Suprapubic skin (tissue), 4 donors: Measurements from ENCODE around the gene CENPS. TPM values are rescaled to one million over a fixed set of nuclear protein-coding genes. Genes with fewer than 3 reads are reported as not detected.

Experiments used
- DNase-seq, 2 donors: peaks; one replicate each; pipeline ENCODE4 v3.0.0-alpha.2; 2019; ENCODE audit warnings: low spot score in 2 of 2
- H3K27ac ChIP-seq: fragments of 200-600 bp; sonication (generic); one replicate; pipeline ENCODE4 v1.5.1; 2019
- H3K27me3 ChIP-seq: fragments of 200-600 bp; sonication (generic); one replicate; pipeline ENCODE4 v1.5.1; 2019
- H3K36me3 ChIP-seq: fragments of 200-600 bp; sonication (generic); one replicate; pipeline ENCODE4 v1.5.1; 2019
- H3K4me1 ChIP-seq: fragments of 200-600 bp; sonication (generic); one replicate; pipeline ENCODE4 v1.5.1; 2019
- H3K4me3 ChIP-seq: fragments of 200-600 bp; sonication (generic); one replicate; pipeline ENCODE4 v1.5.1; 2019; ENCODE audit warnings: mild to moderate bottlenecking
- H3K9me3 ChIP-seq: fragments of 200-600 bp; sonication (generic); one replicate; pipeline ENCODE4 v1.5.1; 2019
- CTCF ChIP-seq, 2 donors: fragments of 200-600 bp in 1 of 2; fragments of 450-650 bp in 1 of 2; sonication (generic) in 1 of 2; IDR thresholded peaks; one replicate each; pipeline ENCODE4 v1.5.1; 2016 to 2019; ENCODE audit warnings: antibody characterized with exemption in 2 of 2, mild to moderate bottlenecking in 1 of 2, moderate library complexity in 1 of 2
- EP300 ChIP-seq: sonication (generic); formaldehyde crosslinking; IDR thresholded peaks from one replicate; pipeline ENCODE4 v1.6.1; 2017; ENCODE audit warnings: antibody characterized with exemption
- POLR2A ChIP-seq, 2 donors: fragments of 450-650 bp; IDR thresholded peaks; one replicate each; pipeline ENCODE4 v1.6.1; 2017; ENCODE audit warnings: antibody characterized with exemption in 2 of 2, mild to moderate bottlenecking in 2 of 2, moderate library complexity in 2 of 2
- POLR2AphosphoS5 ChIP-seq, 3 donors: sonication (generic); formaldehyde crosslinking; IDR thresholded peaks; one replicate each; pipeline ENCODE4 v1.6.1; 2017; ENCODE audit warnings: antibody characterized with exemption in 3 of 3
- WGBS: methylation state at CpG from one replicate; pipeline ENCODE4 v1.1.5; 2018; 5-methylcytosine and 5-hydroxymethylcytosine counted together
- total RNA-seq, 4 donors: library from RNA; depleted of rRNA; stranded (reverse); fragments of >200 nt; gene quantifications; one replicate each; pipeline ENCODE4 v1.1.0, GENCODE V29; 2016

Gene CENPS
- total RNA-seq, 4 donors from 2014 or later, result 0.62 to 3.6 (median 2.5) TPM; not detected in 1

- Histone ChIP-seq H3K27ac (peak within 1 kb of the TSS; percentile 88), H3K4me3 (peak within 1 kb of the TSS; percentile 100), H3K27me3 (no peaks in the 10 kb centered on the region), H3K36me3 (no peaks in the 10 kb centered on the region), H3K4me1 (peaks cover 38% of the 10 kb centered on the region), H3K9me3 (no peaks in the 10 kb centered on the region)
- DNase-seq, result peak; percentile 90 to 93
- TF ChIP-seq POLR2A (IDR thresholded peaks at IDR 0.05), result no peak
- TF ChIP-seq POLR2AphosphoS5 (IDR thresholded peaks at IDR 0.05), result peak in 1 of 3 donors; percentile 30
- 24% methylated on average over 22 of the region's 50 CpGs for WGBS
Observed at GRCh38 chr1:10474613-10475507, 44.6 kb downstream of the CENPS start, which contains the start of gene PEX14. TSS of gene PEX14 (plus strand) at chr1:10474950. CDS start at chr1:10474967, 17 bp downstream.

GRCh38 chr1:10475510-10475909 lies 45.3 kb downstream of the CENPS start:
- 3% methylated on average over 12 of the region's 13 CpGs for WGBS
- no peak for TF ChIP-seq CTCF (IDR thresholded peaks at IDR 0.05)
- TF ChIP-seq POLR2A (IDR thresholded peaks at IDR 0.05), result no peak
- no peak for TF ChIP-seq EP300

GRCh38 chr1:10479296-10479695 lies 49.1 kb downstream of the CENPS start:
- H3K36me3 ChIP-seq, result no peaks in the 10 kb centered on the region
- WGBS, result 55% methylated on average over 8 of the region's 8 CpGs

More at GRCh38 chr1:10475510-10475909, 45.3 kb downstream of the CENPS start:
- DNase-seq, result no peak
- peak overlapping the region; percentile 100 for H3K4me3 ChIP-seq
- H3K9me3 ChIP-seq, result no peaks in the 10 kb centered on the region
- no peaks in the 10 kb centered on the region for H3K36me3 ChIP-seq
- no peaks in the 10 kb centered on the region for H3K27me3 ChIP-seq
- H3K27ac ChIP-seq, result peak overlapping the region; percentile 88
- peaks cover 38% of the 10 kb centered on the region for H3K4me1 ChIP-seq

GRCh38 chr1:10480614-10481013 lies 50.4 kb downstream of the CENPS start:
- no peak for TF ChIP-seq EP300
- no peak for TF ChIP-seq POLR2AphosphoS5 (IDR thresholded peaks at IDR 0.05)
- no peak for TF ChIP-seq CTCF (IDR thresholded peaks at IDR 0.05)
- TF ChIP-seq POLR2A (IDR thresholded peaks at IDR 0.05), result no peak
- Histone ChIP-seq H3K36me3 (no peaks in the 10 kb centered on the region), H3K4me1 (peaks cover 14% of the 10 kb centered on the region), H3K9me3 (no peaks in the 10 kb centered on the region), H3K27ac (no peak overlapping the region), H3K27me3 (no peaks in the 10 kb centered on the region), H3K4me3 (no peak overlapping the region)
- DNase-seq, result no peak
- 96% methylated on average over 2 of the region's 2 CpGs for WGBS

More at GRCh38 chr1:10479296-10479695, 49.1 kb downstream of the CENPS start:
- TF ChIP-seq EP300 (no peak), CTCF (IDR thresholded peaks at IDR 0.05) (no peak), POLR2AphosphoS5 (IDR thresholded peaks at IDR 0.05) (no peak), POLR2A (IDR thresholded peaks at IDR 0.05) (no peak)
- Histone ChIP-seq H3K27ac (no peak overlapping the region), H3K4me3 (no peak overlapping the region), H3K4me1 (peaks cover 24% of the 10 kb centered on the region), H3K27me3 (no peaks in the 10 kb centered on the region), H3K9me3 (no peaks in the 10 kb centered on the region)
- no peak for DNase-seq

- no peak overlapping the region for H3K27ac ChIP-seq
- WGBS, result 96% methylated on average over 3 of the region's 6 CpGs
Observed at GRCh38 chr1:10484521-10484920, 54.3 kb downstream of the CENPS start.

More at GRCh38 chr1:10484521-10484920, 54.3 kb downstream of the CENPS start:
- no peaks in the 10 kb centered on the region for H3K9me3 ChIP-seq
- H3K27me3 ChIP-seq, result no peaks in the 10 kb centered on the region
- TF ChIP-seq EP300 (no peak), POLR2AphosphoS5 (IDR thresholded peaks at IDR 0.05) (no peak)
- DNase-seq, result no peak
- no peaks in the 10 kb centered on the region for H3K4me1 ChIP-seq
- H3K36me3 ChIP-seq, result no peaks in the 10 kb centered on the region
- no peak overlapping the region for H3K4me3 ChIP-seq
